ENCODE data around the gene NABP1.

- TF ChIP-seq RAD21 (IDR thresholded peaks at IDR 0.05) (no peak), SP1 (IDR thresholded peaks at IDR 0.05) (no peak)
Measured at GRCh38 chr2:191656792-191657191, 21.1 kb upstream of the NABP1 start.
